Body of pancreas (tissue), 4 donors: ENCODE results near the gene NCAM2.

ENCODE experiments used
- CTCF ChIP-seq, 7 experiments: fragments of 450-650 bp in 4 of 7; fragments of 200-600 bp in 3 of 7; sonication (generic) in 3 of 7; IDR thresholded peaks; one replicate each; pipeline ENCODE4 v1.5.1; 2016 to 2019; ENCODE audit warnings: antibody characterized with exemption in 7 of 7
- POLR2A ChIP-seq, 3 donors: fragments of 450-650 bp; IDR thresholded peaks; one replicate each; pipeline ENCODE4 v1.6.1; 2016; ENCODE audit warnings: antibody characterized with exemption in 3 of 3, mild to moderate bottlenecking in 2 of 3

- no peak for TF ChIP-seq CTCF (IDR thresholded peaks at IDR 0.05)
- no peak for TF ChIP-seq POLR2A (IDR thresholded peaks at IDR 0.05)
Observed at GRCh38 chr21:21034036-21034435, 35.8 kb downstream of the NCAM2 start.
